Right renal pelvis (tissue), 4 donors: ENCODE measurements around the gene WDR59. TPM values are rescaled to one million over a fixed set of nuclear protein-coding genes. Genes with fewer than 3 reads are reported as not detected.
A peak's percentile ranks its signal among the peaks of the same experiment; 100 is the strongest.
"Not testable (repeated sequence)": the region's sequence is repeated elsewhere in the genome, so short reads cannot be mapped to it uniquely, and the experiment has no call there.

ENCODE experiments used
- DNase-seq, 4 donors: peaks; one replicate each; pipeline ENCODE4 v3.0.0-alpha.2; 2013; ENCODE audit warnings: low read depth in 4 of 4, low spot score in 3 of 4, missing footprints in 1 of 4
- polyA plus RNA-seq, 4 donors: library from polyadenylated mRNA; unstranded; fragments of 120-200 nt; gene quantifications; one replicate each; pipeline ENCODE4 v1.2.1, GENCODE V29; 2013; ENCODE audit not compliant: insufficient read length in 4 of 4

WDR59 gene
- polyA plus RNA-seq = 100 to 1,000 TPM in 1 of 4 donors, 10 to 100 TPM in 3; 72.5 to 101 (median 83.6) TPM

GRCh38 chr16:74984529-74985296 is at the start of gene WDR59:
WDR59 (minus strand) TSS chr16:74985123; CDS start chr16:74985017, 106 bp downstream.
- peak; percentile 95 to 100 (median 99) for DNase-seq

GRCh38 chr16:75032655-75033054 is 47.7 kb upstream of the WDR59 start:
- DNase-seq = no peak

- no peak for DNase-seq
Observed at GRCh38 chr16:75029854-75030253, 44.9 kb upstream of the WDR59 start.

- DNase-seq = no peak
Observed at GRCh38 chr16:75028544-75029135, 43.7 kb upstream of the WDR59 start.

- DNase-seq = no peak
Observed at GRCh38 chr16:75027520-75028300, 42.8 kb upstream of the WDR59 start.

- no peak for DNase-seq
Observed at GRCh38 chr16:75026892-75027391, 42.0 kb upstream of the WDR59 start.

- peak in 1 of 4 donors; percentile 29 for DNase-seq
Observed at GRCh38 chr16:75026239-75026891, 41.4 kb upstream of the WDR59 start.

GRCh38 chr16:75025761-75026160 is 40.8 kb upstream of the WDR59 start:
- no peak for DNase-seq

GRCh38 chr16:75024594-75024993 is 39.7 kb upstream of the WDR59 start:
- DNase-seq = no peak

GRCh38 chr16:75024182-75024581 is 39.3 kb upstream of the WDR59 start:
- DNase-seq = no peak

- no peak for DNase-seq
Observed at GRCh38 chr16:75023009-75023408, 38.1 kb upstream of the WDR59 start.

- no peak for DNase-seq
Observed at GRCh38 chr16:75022567-75022966, 37.6 kb upstream of the WDR59 start.

GRCh38 chr16:75021410-75021809 is 36.5 kb upstream of the WDR59 start:
- DNase-seq = no peak

GRCh38 chr16:75019586-75019985 is 34.7 kb upstream of the WDR59 start:
- no peak for DNase-seq

- DNase-seq = no peak
Observed at GRCh38 chr16:75019007-75019406, 34.1 kb upstream of the WDR59 start.

- DNase-seq = no peak
Observed at GRCh38 chr16:75017670-75018525, 33.0 kb upstream of the WDR59 start.

GRCh38 chr16:75016451-75017081 is 31.6 kb upstream of the WDR59 start:
- not testable (repeated sequence) for DNase-seq

GRCh38 chr16:75014318-75014717 is 29.4 kb upstream of the WDR59 start:
- no peak for DNase-seq

GRCh38 chr16:75013123-75013522 is 28.2 kb upstream of the WDR59 start:
- not testable (repeated sequence) for DNase-seq
